HG03025 (cell line): ENCODE results near the gene FMO2.
"Not testable (repeated sequence)": the region's sequence is repeated elsewhere in the genome, so short reads cannot be mapped to it uniquely, and the experiment has no call there.

Source experiments
- ATAC-seq: cut with Tn5 transposase; IDR thresholded peaks from one replicate; pipeline ENCODE4 v1.9.1; 2021; ENCODE audit warnings: mild to moderate bottlenecking, moderate library complexity; ENCODE audit not compliant: unreplicated experiment, low FRiP score

FMO2 gene

DNA sequence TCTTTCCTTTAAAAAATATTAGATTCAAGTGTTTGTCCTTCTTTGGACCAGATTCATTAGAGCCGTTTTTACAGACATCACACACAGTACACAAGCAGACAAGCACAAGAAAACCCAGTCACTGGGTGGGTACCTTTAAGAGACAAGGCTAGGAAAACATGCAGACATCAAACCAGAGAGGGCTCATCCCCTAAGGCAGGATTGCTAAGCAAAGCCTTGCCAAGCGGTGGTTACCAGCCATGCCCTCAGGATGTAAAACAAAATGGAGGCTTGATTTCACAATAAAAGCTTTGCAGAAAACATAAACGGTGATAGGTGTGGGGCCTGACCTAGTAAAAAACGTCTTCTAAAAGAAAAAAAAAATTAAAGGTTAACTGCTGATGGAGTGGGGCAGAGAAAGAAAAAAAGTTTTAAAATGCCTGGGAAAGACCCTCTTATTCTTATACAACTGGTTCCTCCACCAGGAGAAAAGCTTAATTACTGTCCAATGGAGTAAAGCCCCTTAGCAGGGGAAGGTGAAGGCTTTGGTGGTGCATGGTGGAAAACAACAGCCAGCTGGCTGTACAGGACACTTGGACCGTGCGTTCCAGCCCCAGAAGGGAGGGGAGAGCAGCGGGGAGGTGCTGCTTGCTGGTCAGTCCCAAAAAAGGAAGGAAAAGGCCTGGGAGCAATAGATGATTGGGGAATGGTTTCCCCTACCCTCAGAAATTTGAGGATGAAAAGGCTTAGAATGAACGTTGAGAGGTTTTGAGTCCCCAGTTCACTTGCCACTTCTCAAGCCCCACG is 32.8 kb downstream of the FMO2 start:
- no peak for ATAC-seq

DNA sequence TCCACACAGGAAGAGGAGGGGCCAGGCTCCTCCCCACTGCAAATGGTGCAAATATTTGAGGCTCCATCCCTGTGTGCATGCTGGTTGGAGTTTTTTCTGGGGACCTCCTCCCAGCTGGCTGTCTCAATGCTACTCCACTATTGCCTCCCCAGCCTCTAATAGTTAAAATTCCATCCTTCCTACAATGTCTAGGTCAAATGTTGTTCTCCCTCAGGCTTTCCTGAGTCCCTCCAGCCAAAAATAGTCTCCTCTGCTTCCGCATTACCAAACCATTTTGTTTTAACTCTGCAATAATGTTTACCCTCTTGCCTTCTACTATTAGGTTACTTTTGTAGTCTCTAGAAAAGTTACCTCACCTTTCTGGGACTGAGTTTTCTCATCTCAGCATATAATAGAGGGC is 33.6 kb downstream of the FMO2 start:
- no peak for ATAC-seq

DNA sequence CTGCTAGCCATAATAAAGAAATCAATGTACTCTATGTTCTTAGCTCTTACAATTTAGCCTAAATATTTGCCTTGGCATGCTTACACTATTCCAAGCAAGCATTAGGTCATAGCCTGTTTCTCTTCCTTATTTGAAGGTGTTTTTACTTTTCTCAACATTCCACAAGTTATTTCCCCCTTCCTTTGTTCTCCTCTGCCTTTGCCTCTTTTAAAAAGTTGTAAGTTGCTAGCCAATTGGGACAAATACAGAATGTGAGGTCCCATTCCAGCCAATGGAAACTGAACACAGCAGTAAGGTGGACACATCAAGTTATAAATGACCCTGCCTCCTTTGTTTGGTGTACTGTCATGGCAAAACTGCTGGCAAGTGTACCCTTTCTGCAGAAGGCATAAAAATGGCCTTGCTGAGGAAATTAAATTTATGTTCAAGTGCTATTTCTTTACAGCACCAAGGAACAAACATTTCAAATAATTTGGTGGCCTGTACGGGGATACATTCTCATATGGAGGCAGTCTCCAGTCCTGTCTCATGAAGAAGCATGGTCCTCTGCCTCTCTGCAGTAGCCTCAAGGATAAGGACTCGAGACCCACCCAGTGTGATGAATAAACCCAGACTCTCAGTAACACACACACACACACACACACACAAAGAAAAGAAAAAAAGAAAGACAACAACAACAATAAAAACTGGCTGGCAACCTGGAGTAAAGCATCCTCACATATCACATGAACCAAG is 34.4 kb downstream of the FMO2 start:
- no peak for ATAC-seq

DNA sequence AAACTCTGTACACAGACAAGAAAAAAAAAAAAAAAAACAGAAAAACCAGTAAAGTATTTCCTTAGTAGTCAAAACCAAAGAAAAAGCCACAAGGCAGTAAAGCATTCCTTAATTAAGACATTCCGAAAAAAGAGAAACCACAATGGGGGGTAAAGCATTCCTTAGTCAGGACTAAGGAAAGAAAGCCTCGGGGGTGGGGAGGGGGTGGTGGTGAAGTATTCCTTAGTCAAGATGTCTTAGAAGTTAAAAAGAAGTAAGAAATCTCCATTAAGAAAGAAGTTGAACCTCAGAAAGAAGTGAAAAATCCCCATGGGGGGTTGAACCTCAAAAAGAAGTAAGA is 35.0 kb downstream of the FMO2 start:
- ATAC-seq = no peak

DNA sequence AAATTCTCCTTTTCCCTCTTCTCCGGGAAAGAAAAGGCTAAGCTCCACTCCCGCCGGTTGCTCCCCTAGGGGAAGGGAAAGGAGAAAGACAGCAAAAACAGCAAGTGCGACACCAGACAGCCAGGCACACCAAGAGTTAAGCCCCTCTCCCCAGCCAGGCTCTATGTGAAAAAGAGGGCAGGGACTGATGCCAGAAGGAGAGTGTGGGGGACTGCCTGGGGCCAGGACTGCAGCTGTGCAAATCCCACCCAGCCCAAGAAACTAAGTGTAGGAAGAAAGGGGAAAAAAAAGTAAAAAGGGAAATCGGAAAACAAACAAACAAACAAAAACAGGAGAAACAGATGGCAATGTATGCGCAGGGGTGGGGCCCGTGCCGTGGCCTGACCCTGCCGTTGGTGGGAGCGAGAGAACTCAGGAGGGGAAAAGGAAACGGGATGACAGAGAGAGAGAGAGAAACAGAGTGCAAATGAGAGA is 35.5 kb downstream of the FMO2 start:
- ATAC-seq = no peak

DNA sequence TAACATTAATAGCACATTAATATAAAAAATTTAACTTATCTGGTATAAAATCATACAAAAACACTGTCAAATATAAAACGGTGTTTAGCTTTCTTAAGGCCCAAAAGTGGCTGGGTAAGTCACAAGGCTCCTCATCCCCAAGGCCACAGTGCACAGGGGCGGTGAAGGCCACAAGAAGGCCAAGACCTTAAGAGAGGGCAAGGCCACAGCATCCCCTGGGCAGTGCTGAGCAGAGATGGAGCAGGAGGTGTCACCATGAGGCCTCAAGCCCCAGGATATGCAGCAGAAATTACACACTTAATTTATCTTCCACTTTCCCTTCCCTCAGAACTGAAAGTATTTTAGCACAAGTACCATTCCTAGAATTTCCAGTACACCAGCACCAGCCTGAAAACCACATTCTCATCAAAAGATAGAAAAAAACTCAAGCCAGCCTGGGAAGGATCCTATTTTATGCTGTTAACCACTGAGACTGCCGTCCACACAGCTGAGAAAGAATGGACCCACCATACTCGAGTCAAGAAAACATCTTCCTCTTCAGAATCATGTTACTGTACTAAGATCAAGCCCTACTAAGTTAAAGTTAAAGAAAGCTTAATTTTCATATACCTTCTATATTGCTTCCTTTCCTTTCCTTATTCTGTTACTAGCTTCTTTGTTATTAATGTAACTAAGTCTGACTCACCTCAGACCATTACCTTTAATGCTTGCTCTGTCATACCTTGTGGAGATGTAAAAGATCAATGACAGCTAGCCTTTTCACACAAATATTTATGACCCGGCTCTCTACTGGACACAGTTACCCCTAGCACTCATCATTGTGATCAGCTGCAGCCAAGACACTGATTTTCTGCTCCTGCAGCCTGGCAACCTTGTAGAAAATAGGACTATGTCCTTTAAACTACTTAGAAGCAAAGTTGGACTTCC is 36.8 kb downstream of the FMO2 start:
- no peak for ATAC-seq

DNA sequence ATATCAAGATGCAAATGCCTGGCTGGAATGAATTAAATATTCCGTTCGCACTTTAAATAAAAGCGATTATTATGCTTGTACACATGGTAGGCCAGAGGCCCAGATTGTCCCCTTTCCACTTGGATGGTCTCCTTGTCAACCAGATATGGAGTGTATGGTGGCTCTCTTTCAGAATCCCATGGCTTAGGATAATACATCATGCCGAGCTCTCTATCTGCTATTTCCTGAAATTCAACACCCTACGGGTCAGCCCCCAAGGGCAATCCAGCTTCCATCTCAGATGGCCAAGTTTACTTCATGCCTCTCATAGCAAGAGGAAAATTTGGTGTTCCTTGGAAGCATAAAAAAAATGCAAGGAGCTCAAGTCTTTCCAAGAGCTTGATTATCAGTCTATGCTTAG is 37.8 kb downstream of the FMO2 start:
- no peak for ATAC-seq

DNA sequence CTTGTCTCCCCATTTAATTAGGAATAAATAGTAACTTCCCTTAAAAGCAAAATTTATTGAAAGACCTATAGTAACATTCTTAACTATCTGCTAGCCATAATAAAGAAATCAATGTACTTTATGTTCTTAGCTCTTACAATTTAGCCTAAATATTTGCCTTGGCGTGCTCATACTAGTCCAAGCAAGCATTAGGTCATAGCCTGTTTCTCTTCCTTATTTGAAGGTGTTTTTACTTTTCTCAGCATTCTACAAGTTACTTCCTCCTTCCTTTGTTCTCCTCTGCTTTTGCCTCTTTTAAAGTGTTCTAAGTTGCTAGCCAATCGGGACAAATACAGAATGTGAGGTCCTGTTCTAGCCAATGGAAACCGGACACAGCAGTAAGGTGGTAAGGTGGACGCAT is 39.2 kb downstream of the FMO2 start:
- not testable (repeated sequence) for ATAC-seq

DNA sequence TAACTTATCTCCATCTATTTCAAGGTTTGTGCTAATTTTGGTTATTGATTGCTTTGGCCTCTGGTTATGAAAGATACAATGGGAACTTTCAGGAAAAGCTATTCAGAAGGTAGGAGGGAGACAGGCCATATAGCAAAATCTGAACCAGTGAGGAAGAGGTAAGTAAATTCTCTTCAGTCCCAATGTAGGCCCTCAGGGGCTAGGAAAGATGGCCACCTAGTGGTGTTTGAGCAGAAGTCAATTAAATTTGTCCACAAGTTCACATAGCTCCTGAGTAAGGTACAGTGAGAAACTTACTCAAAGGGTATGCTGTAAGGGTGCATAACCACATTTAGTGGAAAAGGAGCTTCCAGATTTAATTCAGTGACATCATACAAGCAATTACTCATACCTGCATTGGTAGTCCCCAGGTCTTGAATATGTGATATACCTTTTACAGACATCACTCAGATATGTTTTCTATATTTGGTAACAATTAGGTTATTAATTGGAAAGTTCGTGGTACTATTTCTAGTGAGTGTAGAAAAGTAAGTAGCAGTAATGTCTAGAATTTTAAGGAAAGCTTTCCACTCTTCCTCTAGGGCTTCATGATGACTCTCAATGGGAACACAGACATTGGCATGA is 41.8 kb downstream of the FMO2 start:
- ATAC-seq = peak; percentile 87

DNA sequence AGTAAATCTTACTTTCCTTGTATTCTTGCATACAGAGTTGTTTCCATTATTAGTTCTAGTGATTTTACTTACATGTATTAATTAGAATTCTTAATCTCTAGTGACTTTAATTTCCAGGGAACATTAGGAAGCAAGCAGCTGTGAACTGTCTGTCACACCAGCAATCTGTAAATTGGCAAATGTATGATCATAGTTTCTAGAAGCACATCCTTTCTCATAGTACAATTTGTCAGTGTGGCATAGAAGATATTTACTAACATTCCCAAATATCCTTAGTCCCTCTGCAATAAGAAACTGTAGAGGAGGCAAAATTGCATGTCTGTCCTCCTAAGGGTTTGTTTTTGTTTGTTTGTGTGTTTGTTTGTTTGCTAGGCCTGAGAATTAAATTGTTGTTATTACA is 46.2 kb downstream of the FMO2 start:
- no peak for ATAC-seq

DNA sequence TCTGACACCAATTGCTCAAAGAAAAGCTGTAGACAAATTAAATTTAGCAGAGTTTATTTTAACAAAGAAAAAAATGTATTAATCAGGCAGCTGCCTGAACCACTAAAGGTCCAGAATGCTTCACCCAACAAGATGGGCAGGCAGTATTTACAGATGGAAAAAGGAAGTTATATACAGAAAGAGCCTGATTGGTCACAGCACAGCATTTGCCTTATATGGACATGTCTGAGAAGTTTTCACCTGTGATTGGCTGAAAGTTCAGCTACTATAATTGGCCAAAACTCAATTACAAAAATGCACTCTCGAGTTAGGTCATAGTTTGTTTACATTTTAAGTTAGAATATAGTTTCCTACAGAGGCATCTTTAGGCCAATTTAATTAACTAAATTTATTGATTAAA is 48.1 kb downstream of the FMO2 start:
- no peak for ATAC-seq

DNA sequence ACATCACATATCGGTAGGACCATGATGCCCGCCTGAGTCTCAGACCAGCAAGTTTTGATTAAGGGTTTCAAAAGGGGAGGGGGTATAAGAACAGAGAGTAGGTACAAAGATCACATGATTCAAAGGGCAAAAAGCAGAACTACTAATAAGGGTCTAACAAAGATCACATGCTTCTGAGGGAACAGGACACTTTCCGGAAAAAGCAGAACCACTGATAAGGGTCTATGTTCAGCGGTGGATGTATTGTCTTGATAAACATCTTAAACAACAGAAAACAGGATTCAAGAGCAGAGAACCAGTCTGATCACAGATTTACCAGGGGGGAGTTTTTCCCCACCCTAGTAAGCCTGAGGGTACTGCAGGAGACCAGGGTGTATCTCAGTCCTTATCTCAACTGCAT is 51.1 kb downstream of the FMO2 start:
- ATAC-seq = not testable (repeated sequence)

DNA sequence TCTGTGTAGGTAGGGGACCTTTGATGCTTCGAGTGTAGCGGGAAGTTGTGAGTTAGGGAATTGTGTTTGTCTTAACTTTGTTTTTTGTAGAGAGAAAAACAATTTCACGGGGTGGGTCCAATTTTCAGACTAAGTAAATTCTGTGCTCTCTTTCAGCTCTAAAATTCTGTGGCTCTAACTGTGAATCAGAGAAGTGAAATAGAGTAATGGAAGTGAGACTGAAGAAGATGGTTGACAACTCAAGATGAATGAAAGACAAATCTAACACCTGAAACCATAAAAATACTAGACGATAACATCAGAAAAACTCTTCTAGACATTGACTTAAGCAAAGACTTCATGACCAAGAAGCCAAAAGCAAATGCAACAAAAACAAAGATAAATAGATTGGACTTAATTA is 58.8 kb downstream of the FMO2 start:
- ATAC-seq = no peak

DNA sequence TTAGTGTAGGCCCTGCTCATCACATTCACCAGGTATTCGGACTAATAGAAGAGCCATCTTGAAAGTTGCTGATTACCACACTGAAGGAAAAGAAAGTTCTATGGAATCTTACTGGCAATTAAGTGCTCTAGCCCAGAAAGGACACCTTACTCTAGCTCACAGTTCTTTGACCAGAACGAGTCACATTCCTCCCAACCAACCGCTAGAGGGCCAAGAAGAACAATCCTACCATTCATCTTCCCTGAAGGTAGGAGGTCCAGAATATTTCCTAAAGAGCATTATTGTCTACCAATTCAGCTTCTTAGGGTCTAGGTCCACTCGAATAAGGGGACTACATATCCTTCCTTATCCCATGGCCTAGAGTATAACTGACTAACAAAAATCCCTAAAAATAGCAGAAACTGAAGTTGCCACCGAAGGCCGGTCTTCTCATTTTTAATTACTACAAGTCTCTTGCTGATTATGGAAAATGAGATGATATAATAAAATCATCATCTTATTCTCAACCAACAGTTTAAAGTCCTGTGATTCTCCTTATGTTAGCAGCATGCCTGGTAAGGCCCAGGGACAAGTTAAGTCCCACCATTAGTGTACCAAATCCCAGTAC is 60.5 kb downstream of the FMO2 start:
- ATAC-seq = peak; percentile 69

DNA sequence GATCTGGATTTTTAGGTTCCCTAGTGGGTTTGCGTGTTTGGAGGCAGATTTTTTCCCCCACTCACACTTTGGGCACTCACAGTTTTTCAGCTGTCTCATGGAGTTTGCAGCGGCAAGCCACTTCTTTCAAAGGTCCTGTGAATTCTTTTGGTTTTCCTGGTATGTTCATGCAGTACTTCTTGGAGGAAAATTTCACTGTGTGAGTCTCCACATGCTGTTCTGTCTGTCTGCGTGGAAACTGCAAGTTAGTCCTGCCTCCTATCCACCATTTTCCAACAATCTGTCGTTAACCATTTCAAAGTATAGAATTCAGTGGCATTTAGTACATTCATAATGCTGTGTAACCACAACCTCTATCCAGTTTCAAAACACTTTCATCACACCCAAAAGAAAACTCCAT is 62.4 kb downstream of the FMO2 start:
- ATAC-seq = no peak

DNA sequence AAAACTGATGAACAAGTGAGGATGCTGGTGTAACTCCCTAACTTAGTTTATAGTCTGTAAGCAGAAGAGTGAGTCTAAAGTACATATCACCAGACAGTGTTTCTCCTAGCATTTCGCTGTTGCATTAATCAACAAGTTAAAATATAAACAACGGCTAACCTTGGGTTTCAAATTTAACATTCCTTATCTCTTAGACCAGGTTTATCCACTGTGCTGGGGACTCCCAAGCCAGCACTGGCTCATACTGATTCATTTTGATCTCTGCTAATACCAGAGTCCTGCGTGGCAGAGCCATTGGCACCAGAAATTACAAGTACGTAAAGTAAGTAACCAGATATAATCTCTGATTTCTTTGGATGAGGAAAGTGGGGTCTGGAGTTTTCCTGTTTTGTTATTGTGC is 63.2 kb downstream of the FMO2 start, which contains the start of gene FMO1:
Gene FMO1 (plus strand): TSS at position 193 of the 400 bp plus-strand sequence. CDS start 9,594 bp downstream, outside the sequence.
- ATAC-seq = no peak

DNA sequence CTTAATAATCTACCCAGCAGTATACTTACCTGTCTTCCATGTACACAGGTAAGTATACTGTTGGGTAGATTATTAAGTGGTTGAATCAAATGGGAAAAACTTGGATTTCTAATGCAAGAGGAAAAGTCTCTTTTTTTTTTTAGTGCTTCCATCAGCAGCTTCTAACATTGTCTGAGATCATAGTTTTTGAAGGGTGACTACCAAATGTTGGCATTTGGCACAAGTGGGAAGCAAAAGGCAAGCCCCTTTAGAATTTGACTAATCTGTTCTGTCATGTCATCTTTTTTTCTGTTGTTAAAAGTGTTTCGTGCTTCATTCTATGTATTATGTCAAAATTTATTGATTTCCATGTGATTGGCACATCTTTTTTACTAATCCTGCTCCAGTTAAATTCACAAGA is 63.7 kb downstream of the FMO2 start:
- ATAC-seq = no peak

DNA sequence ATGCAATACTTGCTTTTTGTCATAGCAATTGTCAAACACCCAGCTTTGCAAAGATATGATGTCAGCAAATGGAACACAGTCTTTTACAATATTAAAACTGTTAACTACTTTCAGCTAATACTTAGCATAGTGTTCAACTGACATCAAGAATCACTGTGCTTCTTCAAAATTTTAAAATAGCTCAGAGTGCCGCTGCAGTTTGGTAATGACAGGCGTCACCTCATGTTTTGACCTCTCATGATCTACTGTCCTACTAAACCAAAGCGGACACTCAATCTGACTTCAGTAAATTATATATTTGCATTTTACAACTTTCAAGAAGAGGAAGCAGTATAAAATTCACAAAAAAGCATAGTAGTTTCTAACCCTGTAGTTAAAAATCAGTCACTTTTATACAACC is 65.2 kb downstream of the FMO2 start:
- no peak for ATAC-seq

DNA sequence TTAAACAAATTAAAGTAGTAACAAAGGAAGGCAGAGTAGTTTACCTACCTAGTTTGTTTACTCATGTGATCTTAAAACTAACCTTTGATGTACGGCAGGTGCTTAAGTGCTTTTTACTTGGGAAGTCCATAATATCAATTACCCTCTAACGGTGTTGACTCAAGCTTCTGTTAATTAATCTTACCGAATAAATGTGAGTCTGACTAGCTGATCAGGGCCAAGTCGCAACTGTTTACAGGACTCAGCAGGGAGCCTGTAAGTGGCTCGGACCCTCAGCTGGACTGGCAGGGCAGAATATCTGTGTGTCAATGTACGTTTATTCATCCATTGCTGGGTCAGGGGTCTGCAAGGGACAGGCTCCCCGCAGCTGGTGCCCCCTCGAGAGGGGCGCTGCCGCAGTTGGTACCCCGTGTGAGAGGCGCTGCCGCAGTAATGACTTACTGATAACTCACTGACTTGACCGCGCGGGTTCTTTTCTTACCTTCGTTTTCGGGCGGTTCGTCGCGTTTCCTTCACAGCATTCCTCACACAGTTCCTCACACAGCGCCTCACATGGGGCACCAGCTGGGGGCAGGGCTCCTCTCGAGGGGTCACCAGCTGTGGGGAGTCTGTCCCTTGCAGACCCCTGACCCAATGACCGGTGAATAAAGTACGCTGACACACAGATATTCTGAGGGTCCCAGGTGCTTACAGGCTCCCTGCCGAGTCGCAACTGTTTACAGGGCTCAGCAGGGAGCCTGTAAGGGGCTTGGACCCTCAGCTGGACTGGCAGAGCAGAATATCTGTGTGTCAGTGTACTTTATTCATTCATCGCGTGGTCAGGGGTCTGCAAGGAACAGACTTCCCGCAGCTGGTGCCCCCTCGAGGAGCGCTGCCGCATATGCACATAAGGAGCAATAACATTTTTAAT is 66.2 kb downstream of the FMO2 start:
- no peak for ATAC-seq
